ENCODE measurements around the gene SCAND1. TPM values are rescaled to one million over a fixed set of nuclear protein-coding genes. Genes with fewer than 3 reads are reported as not detected.
"Not testable (repeated sequence)": the region's sequence is repeated elsewhere in the genome, so short reads cannot be mapped to it uniquely, and the experiment has no call there.

The SCAND1 gene
- polyA plus RNA-seq, 2 of the 4 experiments (the other 2 are of a cell fraction), result 10.2 to 68.0 TPM

- not testable (repeated sequence) for FAIRE-seq; DNase-seq (ENCODE audit: low read depth in 1 of 2, low spot score in 1 of 2); H3K9me3 ChIP-seq; ATAC-seq; H3K4me3 ChIP-seq
- H3K4me2 ChIP-seq, result peak overlapping the region; percentile 86
- peak in 1 of 2 experiments; percentile 16; a peak in 1 of 5 replicates for TF ChIP-seq JUN (IDR thresholded peaks at IDR 0.05)
- 97% methylated on average over 14 of the region's 14 CpGs for WGBS (ENCODE audit: missing lambda C conversion rate)
- peaks cover 15% of the 10 kb centered on the region for H3K4me1 ChIP-seq
- ChIA-PET CTCF (interaction anchor here (5.1 kb wide), 1 partner anchor 13 kb away, joined by 82 read pairs; the partner anchor contains the start of gene CNBD2), POLR2A (interaction anchor here (0.6 kb wide), 1 partner anchor 261 kb away, joined by 4 read pairs; no protein-coding TSS in a partner anchor)
- H3K27ac ChIP-seq, result peak overlapping the region in 1 of 2 experiments; percentile 96; a peak in 1 of 6 replicates
These were observed 2.2 kb downstream of the SCAND1 start for GRCh38 chr20:35952080-35952479.

GRCh38 chr20:35950093-35950492 lies 4.2 kb downstream of the SCAND1 start:
- no peak for DNase-seq (ENCODE audit: low read depth in 1 of 2, low spot score in 1 of 2)
- Histone ChIP-seq H3K4me3 (no peak overlapping the region), H3K4me2 (no peak overlapping the region), H3K9me3 (no peaks in the 10 kb centered on the region), H3K27ac (no peak overlapping the region), H3K4me1 (peaks cover 10% of the 10 kb centered on the region; the same call in 1 of the 3 replicates)
- 92% methylated on average over 7 of the region's 7 CpGs for WGBS (ENCODE audit: missing lambda C conversion rate)
- CTCF ChIA-PET, result interaction anchor here (0.7 kb wide), 1 partner anchor 40 kb away, joined by 3 read pairs; no protein-coding TSS in a partner anchor
- ATAC-seq, result no peak
- TF ChIP-seq ATOH8 (CRISPR knock-in tag; IDR thresholded peaks at IDR 0.05; ENCODE audit: low read depth) (no peak), HOXB5 (CRISPR knock-in tag; IDR thresholded peaks at IDR 0.05) (no peak), ELK1 (IDR thresholded peaks at IDR 0.05; ENCODE audit: low read depth, low read length) (no peak), CHD4 (IDR thresholded peaks at IDR 0.05; ENCODE audit: borderline replicate concordance) (no peak), MAZ (IDR thresholded peaks at IDR 0.05; ENCODE audit: borderline replicate concordance, low read depth, low read length) (no peak), RFX5 (IDR thresholded peaks at IDR 0.05) (no peak), ZC3H11A (IDR thresholded peaks at IDR 0.05) (no peak), CTCF (IDR thresholded peaks at IDR 0.05) (no peak), EP300 (IDR thresholded peaks at IDR 0.05) (no peak), HOXB13 (CRISPR knock-in tag; IDR thresholded peaks at IDR 0.05; ENCODE audit: low read depth) (no peak), NPAS2 (CRISPR knock-in tag; IDR thresholded peaks at IDR 0.05; ENCODE audit: borderline replicate concordance) (no peak), HDAC2 (IDR thresholded peaks at IDR 0.05) (no peak), KDM5A (IDR thresholded peaks at IDR 0.05) (no peak), POLR2A (IDR thresholded peaks at IDR 0.05; ENCODE audit: low read length) (no peak), KDM1A (IDR thresholded peaks at IDR 0.05; ENCODE audit: low read depth) (no peak), POLR2AphosphoS2 (conservative IDR thresholded peaks at IDR 0.05; ENCODE audit: low read length) (no peak), EHMT2 (IDR thresholded peaks at IDR 0.05; ENCODE audit: low read depth) (no peak), HOXA7 (CRISPR knock-in tag; IDR thresholded peaks at IDR 0.05) (no peak), CBX8 (IDR thresholded peaks at IDR 0.05) (no peak)
- FAIRE-seq, result no peak
- POLR2A ChIA-PET, result no interaction called here

GRCh38 chr20:35947907-35948306 lies 6.4 kb downstream of the SCAND1 start:
- ChIA-PET CTCF (interaction anchor here (0.6 to 1.8 kb wide), 11 partner anchors 9 to 656 kb away, joined by 3 to 5 read pairs (median 3); partner anchors contain the start of gene RBM39), POLR2A (no interaction called here)
- Histone ChIP-seq H3K9me3 (no peaks in the 10 kb centered on the region), H3K4me2 (no peak overlapping the region), H3K27ac (no peak overlapping the region), H3K4me3 (no peak overlapping the region), H3K4me1 (peaks cover 10% of the 10 kb centered on the region; the same call in 1 of the 3 replicates)
- ATAC-seq (no peak), FAIRE-seq (no peak), DNase-seq (ENCODE audit: low read depth in 1 of 2, low spot score in 1 of 2) (no peak)
- 91% methylated on average over 2 of the region's 2 CpGs for WGBS (ENCODE audit: missing lambda C conversion rate)
- TF ChIP-seq HOXB13 (CRISPR knock-in tag; IDR thresholded peaks at IDR 0.05; ENCODE audit: low read depth) (no peak), NPAS2 (CRISPR knock-in tag; IDR thresholded peaks at IDR 0.05; ENCODE audit: borderline replicate concordance) (no peak), RAD21 (conservative IDR thresholded peaks at IDR 0.05 in 1 of 2, IDR thresholded peaks at IDR 0.05 in 1 of 2) (no peak), RNF2 (IDR thresholded peaks at IDR 0.05; ENCODE audit: borderline replicate concordance, low read depth) (no peak), PHF8 (IDR thresholded peaks at IDR 0.05; ENCODE audit: borderline replicate concordance, low read depth) (no peak), SMC3 (IDR thresholded peaks at IDR 0.05) (no peak), RCOR1 (IDR thresholded peaks at IDR 0.05; ENCODE audit: low read depth, low read length) (no peak), MAZ (IDR thresholded peaks at IDR 0.05; ENCODE audit: borderline replicate concordance, low read depth, low read length) (no peak), FOSL2 (IDR thresholded peaks at IDR 0.05) (no peak), FOSL2 (CRISPR knock-in tag; IDR thresholded peaks at IDR 0.05) (no peak), RFX5 (IDR thresholded peaks at IDR 0.05) (no peak), TP53 (CRISPR knock-in tag; IDR thresholded peaks at IDR 0.05) (no peak), ELK1 (IDR thresholded peaks at IDR 0.05; ENCODE audit: low read depth, low read length) (no peak), RARB (CRISPR knock-in tag; IDR thresholded peaks at IDR 0.05) (no peak), PBX3 (IDR thresholded peaks at IDR 0.05) (no peak)
